Measurements from ENCODE around the gene PTGR2.
"Not testable (repeated sequence)": the region's sequence is repeated elsewhere in the genome, so short reads cannot be mapped to it uniquely, and the experiment has no call there.

Gene PTGR2

DNA sequence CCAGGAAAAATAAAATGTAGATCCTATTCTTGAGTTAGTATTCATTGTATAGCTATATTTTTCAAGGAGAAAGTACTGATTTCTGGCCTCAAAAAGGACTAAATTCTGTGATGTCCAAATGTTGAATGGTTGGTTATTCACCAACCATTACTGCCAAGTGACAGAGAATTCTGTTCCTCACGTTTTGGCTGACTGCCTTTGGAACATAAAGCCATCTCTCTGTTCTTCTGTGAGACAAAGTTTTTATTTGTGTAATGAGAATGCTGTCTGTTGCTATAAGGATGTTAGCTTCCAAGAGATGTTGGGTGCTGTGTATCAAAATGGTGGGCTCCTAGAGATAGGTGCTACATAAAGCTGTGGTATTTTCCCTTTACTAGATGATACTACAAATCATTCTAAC lies 44.3 kb downstream of the PTGR2 start:
- Histone ChIP-seq H3K27ac (no peak overlapping the region), H3K36me3 (peaks cover 94% of the 10 kb centered on the region), H4K20me1 (peaks cover 69% of the 10 kb centered on the region), H3K27me3 (no peaks in the 10 kb centered on the region), H3K4me1 (no peaks in the 10 kb centered on the region), H3K4me2 (no peak overlapping the region), H3K4me3 (no peak overlapping the region), H3K9me3 (no peaks in the 10 kb centered on the region), H3K9ac (no peak overlapping the region)
- TF ChIP-seq Cebpa-rat (IDR thresholded peaks at IDR 0.05), result no peak

DNA sequence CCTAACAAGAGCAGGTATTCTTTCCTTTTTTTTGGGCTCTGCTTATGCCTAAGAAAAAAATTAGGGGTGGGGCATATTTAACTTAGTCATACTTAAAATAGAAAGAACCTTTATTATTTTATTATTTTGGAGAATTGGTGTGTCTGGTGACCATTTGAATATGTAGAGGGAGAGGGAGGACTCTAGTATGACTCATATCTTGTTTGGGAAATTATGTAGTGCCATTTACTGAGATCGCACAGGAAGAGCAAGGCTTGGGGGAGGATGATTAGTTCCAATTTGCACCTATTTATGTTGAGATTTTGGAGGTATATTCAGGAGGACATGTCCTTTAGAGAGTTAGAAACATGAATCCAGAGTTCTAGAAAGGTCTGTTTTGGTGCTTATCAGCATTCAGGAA lies 44.9 kb downstream of the PTGR2 start:
- no peak for TF ChIP-seq Cebpa-rat (IDR thresholded peaks at IDR 0.05)
- H3K9ac ChIP-seq, result no peak overlapping the region

DNA sequence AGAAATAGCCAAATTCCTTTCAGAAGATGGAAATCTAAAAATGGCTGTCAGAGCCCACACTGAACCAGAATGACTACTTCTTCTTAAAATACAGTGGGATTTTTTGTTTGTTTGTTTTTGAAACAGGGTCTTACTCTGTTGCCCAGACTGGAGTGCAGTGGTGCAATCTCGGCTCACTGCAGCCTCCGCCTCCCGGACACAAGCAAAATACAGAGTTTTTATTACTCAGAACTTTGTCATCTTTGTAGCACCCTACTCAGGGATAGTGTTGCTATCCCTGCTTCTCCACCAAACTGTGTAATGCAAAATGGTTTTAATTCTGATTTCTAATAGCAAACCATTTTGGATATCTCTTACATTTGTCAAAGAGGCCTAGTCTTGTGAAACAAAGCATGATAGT lies 51.4 kb downstream of the PTGR2 start:
- H3K4me3 ChIP-seq, result no peak overlapping the region
- no peak for TF ChIP-seq Cebpa-rat (IDR thresholded peaks at IDR 0.05)
- no peak overlapping the region for H3K9ac ChIP-seq
- H3K36me3 ChIP-seq, result peaks cover 94% of the 10 kb centered on the region
- no peak overlapping the region for H3K27ac ChIP-seq
- H3K4me1 ChIP-seq, result no peaks in the 10 kb centered on the region
- peaks cover 36% of the 10 kb centered on the region for H4K20me1 ChIP-seq
- no peaks in the 10 kb centered on the region for H3K27me3 ChIP-seq
- H3K4me2 ChIP-seq, result no peak overlapping the region
- no peaks in the 10 kb centered on the region for H3K9me3 ChIP-seq

More for the DNA sequence above, 44.9 kb downstream of the PTGR2 start:
- Histone ChIP-seq H3K4me3 (no peak overlapping the region), H3K27ac (no peak overlapping the region), H4K20me1 (peaks cover 64% of the 10 kb centered on the region), H3K36me3 (peaks cover 96% of the 10 kb centered on the region), H3K27me3 (no peaks in the 10 kb centered on the region), H3K4me1 (no peaks in the 10 kb centered on the region), H3K9me3 (no peaks in the 10 kb centered on the region), H3K4me2 (no peak overlapping the region)

DNA sequence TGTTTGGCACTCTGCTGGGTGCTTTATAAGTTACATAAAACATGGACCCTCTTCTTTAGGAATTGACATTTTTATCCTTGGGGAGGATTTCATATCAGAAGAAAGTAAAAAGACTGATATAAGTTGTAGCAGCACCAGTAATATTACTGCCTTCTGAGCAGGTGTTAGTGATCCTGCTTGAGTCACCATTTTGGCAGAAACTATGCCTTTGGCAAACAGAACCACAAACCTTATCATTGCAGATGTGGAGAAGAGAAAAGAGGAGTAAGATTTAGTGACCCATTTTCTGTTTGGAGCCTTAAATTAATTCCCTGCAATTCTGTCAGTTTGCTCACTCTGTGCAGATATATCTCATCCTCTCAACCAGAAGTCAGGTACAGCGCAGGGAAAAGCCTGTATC lies 58.0 kb downstream of the PTGR2 start:
- TF ChIP-seq Cebpa-rat (IDR thresholded peaks at IDR 0.05), result no peak
- Histone ChIP-seq H3K9me3 (peaks cover 22% of the 10 kb centered on the region), H3K36me3 (peaks cover 96% of the 10 kb centered on the region), H3K9ac (no peak overlapping the region), H3K4me1 (no peaks in the 10 kb centered on the region), H4K20me1 (0 out of 2 replicates have a peak, but pooled peaks cover 4% of the 10 kb centered on the region), H3K4me3 (no peak overlapping the region), H3K27me3 (no peaks in the 10 kb centered on the region), H3K4me2 (no peak overlapping the region), H3K27ac (no peak overlapping the region)

DNA sequence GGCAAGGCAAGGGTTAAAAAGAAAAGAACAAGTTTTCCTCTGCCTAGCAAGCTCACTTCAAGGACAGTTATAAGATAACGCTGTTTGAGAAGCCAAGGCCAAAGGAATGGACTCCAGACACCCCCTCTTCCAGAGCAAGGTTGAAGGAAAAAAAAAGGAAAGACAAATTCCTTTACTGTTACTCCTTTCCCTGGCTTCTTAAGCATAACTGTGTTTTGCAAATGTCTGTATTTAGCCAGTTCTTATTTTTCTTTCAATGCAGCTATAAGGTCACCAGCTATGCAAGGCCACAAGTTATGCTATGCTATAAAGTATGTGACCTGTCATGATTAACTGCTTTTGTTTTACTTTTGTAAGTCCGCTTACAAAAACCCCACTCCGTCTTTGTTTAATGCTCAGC lies 61.6 kb downstream of the PTGR2 start:
- Histone ChIP-seq H3K36me3 (peaks cover 97% of the 10 kb centered on the region), H4K20me1 (peaks cover 21% of the 10 kb centered on the region), H3K9me3 (peaks cover 22% of the 10 kb centered on the region)

DNA sequence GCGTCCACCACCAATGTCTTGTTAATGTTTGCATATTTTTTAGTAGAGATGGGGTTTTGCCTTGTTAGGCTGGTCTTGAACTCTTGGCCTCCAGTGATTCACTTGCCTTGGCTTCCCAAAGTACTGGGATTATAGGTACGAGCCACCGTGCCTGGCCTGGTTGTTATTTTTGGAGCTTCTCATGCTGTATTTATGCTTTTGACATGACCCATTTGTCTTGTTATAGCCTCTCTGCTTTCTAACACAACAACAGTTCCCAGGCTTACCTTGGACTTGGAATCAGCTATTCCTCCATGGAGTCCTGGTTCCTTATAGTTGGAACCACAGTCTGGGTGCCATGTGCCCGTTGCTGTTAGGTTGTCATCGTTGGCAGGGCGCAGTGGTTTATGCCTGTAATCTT lies 64.7 kb downstream of the PTGR2 start:
- Histone ChIP-seq H3K27ac (no peak overlapping the region), H3K9ac (no peak overlapping the region), H3K4me2 (no peak overlapping the region), H3K36me3 (peaks cover 97% of the 10 kb centered on the region), H3K4me3 (no peak overlapping the region), H3K4me1 (no peaks in the 10 kb centered on the region), H3K9me3 (peaks cover 22% of the 10 kb centered on the region), H4K20me1 (peaks cover 33% of the 10 kb centered on the region), H3K27me3 (no peaks in the 10 kb centered on the region)
- TF ChIP-seq Cebpa-rat (IDR thresholded peaks at IDR 0.05), result no peak

More for the DNA sequence above, 61.6 kb downstream of the PTGR2 start:
- no peak for TF ChIP-seq Cebpa-rat (IDR thresholded peaks at IDR 0.05)
- Histone ChIP-seq H3K4me2 (no peak overlapping the region), H3K4me3 (no peak overlapping the region), H3K27me3 (no peaks in the 10 kb centered on the region), H3K27ac (no peak overlapping the region), H3K4me1 (no peaks in the 10 kb centered on the region), H3K9ac (no peak overlapping the region)

DNA sequence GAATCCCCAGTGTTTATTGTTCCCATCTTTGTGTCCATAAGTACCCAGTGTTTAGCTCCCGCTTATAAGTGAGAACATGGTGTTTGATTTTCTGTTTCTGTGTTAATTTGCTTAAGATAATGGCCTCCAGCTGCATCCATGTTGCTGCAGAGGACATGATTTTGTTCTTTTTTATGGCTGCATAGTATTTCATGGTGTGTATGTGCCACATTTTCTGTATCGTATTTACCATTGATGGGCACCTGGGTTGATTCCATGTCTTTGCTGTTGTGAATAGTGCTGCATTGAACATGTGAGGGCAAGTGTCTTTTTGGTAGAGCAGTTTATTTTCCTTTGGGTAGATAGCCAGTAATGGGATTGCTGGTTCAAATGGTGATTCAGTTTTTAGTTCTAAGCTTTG lies 67.8 kb downstream of the PTGR2 start:
- H3K4me2 ChIP-seq, H3K27me3 ChIP-seq, H3K9ac ChIP-seq, H3K4me3 ChIP-seq, H3K4me1 ChIP-seq, H3K9me3 ChIP-seq, H3K27ac ChIP-seq: not testable (repeated sequence)
- Histone ChIP-seq H3K36me3 (peaks cover 96% of the 10 kb centered on the region), H4K20me1 (peaks cover 39% of the 10 kb centered on the region)

DNA sequence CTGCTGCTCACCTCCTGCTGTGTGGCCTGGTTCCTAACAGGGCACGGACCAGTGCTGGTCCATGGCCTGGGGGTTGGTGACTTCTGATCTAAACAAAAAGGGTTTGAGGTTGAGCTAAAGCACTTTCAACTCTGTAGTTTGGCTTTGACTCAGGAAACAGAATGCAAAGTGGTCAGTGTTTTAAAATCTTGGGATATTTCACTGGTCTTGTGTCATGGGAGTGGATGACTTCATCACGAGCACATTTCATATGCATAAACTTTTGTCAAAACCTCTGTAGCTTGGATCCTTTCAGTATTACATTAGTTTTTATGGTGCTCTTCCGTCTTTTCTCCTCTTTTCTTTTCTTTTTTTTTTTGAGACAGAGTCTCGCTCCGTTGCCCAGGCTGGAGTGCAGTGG lies 72.7 kb downstream of the PTGR2 start:
- Histone ChIP-seq H3K27ac (no peak overlapping the region), H3K9ac (no peak overlapping the region), H3K27me3 (no peaks in the 10 kb centered on the region), H3K4me3 (no peak overlapping the region), H3K4me1 (no peaks in the 10 kb centered on the region), H3K36me3 (peaks cover 98% of the 10 kb centered on the region), H4K20me1 (peaks cover 30% of the 10 kb centered on the region), H3K9me3 (no peaks in the 10 kb centered on the region), H3K4me2 (no peak overlapping the region)
- TF ChIP-seq Cebpa-rat (IDR thresholded peaks at IDR 0.05), result no peak
